ENCODE data around the gene RNF148.

The RNF148 gene

DNA sequence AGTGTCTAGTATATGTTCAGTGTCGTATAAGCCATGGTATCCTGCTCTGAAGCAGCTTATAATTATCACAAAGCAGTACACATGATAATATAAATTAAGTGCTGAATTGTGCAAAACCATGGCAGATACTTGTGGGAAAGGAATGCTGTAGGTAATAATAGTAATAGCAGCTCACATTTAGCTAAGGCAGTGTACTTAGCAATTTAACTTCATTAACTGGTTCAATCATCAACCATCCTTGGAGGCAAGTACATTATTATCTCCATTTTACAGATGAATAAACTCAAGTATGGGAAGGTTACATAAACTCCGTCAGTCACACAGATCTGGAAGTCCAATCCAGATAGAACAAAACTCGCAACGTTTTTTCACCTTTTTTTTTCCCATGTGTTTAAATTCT lies 21.6 kb upstream of the RNF148 start:
- H3K4me1 ChIP-seq (ENCODE audit: control insufficient read depth, insufficient read depth, low read length, poor library complexity, severe bottlenecking), result no peaks in the 10 kb centered on the region
- H3K27me3 ChIP-seq (replicated peaks; ENCODE audit: control insufficient read depth, insufficient read depth, low read length, poor library complexity, severe bottlenecking), result no peaks in the 10 kb centered on the region
- no peaks in the 10 kb centered on the region for H3K36me3 ChIP-seq (ENCODE audit: control insufficient read depth, insufficient read depth, low read length)
- H3K27ac ChIP-seq (ENCODE audit: insufficient read depth, low read length, poor library complexity, severe bottlenecking), result no peak overlapping the region
- no peak for DNase-seq
- no peak overlapping the region for H3K4me3 ChIP-seq (ENCODE audit: insufficient read depth, low read depth, low read length, poor library complexity, severe bottlenecking)
- no peaks in the 10 kb centered on the region for H3K9me3 ChIP-seq (ENCODE audit: control insufficient read depth, low read length)

GRCh38 chr7:122719010-122719578 lies 16.4 kb upstream of the RNF148 start:
- no peaks in the 10 kb centered on the region for H3K9me3 ChIP-seq (ENCODE audit: control insufficient read depth, low read length)

GRCh38 chr7:122717356-122718089 lies 14.8 kb upstream of the RNF148 start:
- no peak overlapping the region for H3K4me3 ChIP-seq (ENCODE audit: insufficient read depth, low read depth, low read length, poor library complexity, severe bottlenecking)

More at GRCh38 chr7:122719010-122719578, 16.4 kb upstream of the RNF148 start:
- Histone ChIP-seq H3K4me1 (ENCODE audit: control insufficient read depth, insufficient read depth, low read length, poor library complexity, severe bottlenecking) (no peaks in the 10 kb centered on the region), H3K36me3 (ENCODE audit: control insufficient read depth, insufficient read depth, low read length) (no peaks in the 10 kb centered on the region), H3K27ac (ENCODE audit: insufficient read depth, low read length, poor library complexity, severe bottlenecking) (no peak overlapping the region), H3K4me3 (ENCODE audit: insufficient read depth, low read depth, low read length, poor library complexity, severe bottlenecking) (no peak overlapping the region), H3K27me3 (replicated peaks; ENCODE audit: control insufficient read depth, insufficient read depth, low read length, poor library complexity, severe bottlenecking) (no peaks in the 10 kb centered on the region)
- no peak for DNase-seq

GRCh38 chr7:122715183-122715582 lies 12.5 kb upstream of the RNF148 start:
- H3K4me1 ChIP-seq (ENCODE audit: control insufficient read depth, insufficient read depth, low read length, poor library complexity, severe bottlenecking), result no peaks in the 10 kb centered on the region

More at GRCh38 chr7:122717356-122718089, 14.8 kb upstream of the RNF148 start:
- no peak overlapping the region for H3K27ac ChIP-seq (ENCODE audit: insufficient read depth, low read length, poor library complexity, severe bottlenecking)
- no peaks in the 10 kb centered on the region for H3K9me3 ChIP-seq (ENCODE audit: control insufficient read depth, low read length)
- no peaks in the 10 kb centered on the region for H3K36me3 ChIP-seq (ENCODE audit: control insufficient read depth, insufficient read depth, low read length)
- H3K4me1 ChIP-seq (ENCODE audit: control insufficient read depth, insufficient read depth, low read length, poor library complexity, severe bottlenecking), result no peaks in the 10 kb centered on the region
- no peaks in the 10 kb centered on the region for H3K27me3 ChIP-seq (replicated peaks; ENCODE audit: control insufficient read depth, insufficient read depth, low read length, poor library complexity, severe bottlenecking)
- no peak for DNase-seq

GRCh38 chr7:122710916-122711315 lies 8.2 kb upstream of the RNF148 start:
- no peak overlapping the region for H3K27ac ChIP-seq (ENCODE audit: insufficient read depth, low read length, poor library complexity, severe bottlenecking)
- no peaks in the 10 kb centered on the region for H3K36me3 ChIP-seq (ENCODE audit: control insufficient read depth, insufficient read depth, low read length)
- no peaks in the 10 kb centered on the region for H3K27me3 ChIP-seq (replicated peaks; ENCODE audit: control insufficient read depth, insufficient read depth, low read length, poor library complexity, severe bottlenecking)
- H3K9me3 ChIP-seq (ENCODE audit: control insufficient read depth, low read length), result no peaks in the 10 kb centered on the region
- H3K4me1 ChIP-seq (ENCODE audit: control insufficient read depth, insufficient read depth, low read length, poor library complexity, severe bottlenecking), result no peaks in the 10 kb centered on the region
- no peak overlapping the region for H3K4me3 ChIP-seq (ENCODE audit: insufficient read depth, low read depth, low read length, poor library complexity, severe bottlenecking)
- DNase-seq, result no peak

More at GRCh38 chr7:122715183-122715582, 12.5 kb upstream of the RNF148 start:
- Histone ChIP-seq H3K27me3 (replicated peaks; ENCODE audit: control insufficient read depth, insufficient read depth, low read length, poor library complexity, severe bottlenecking) (no peaks in the 10 kb centered on the region), H3K36me3 (ENCODE audit: control insufficient read depth, insufficient read depth, low read length) (no peaks in the 10 kb centered on the region), H3K9me3 (ENCODE audit: control insufficient read depth, low read length) (no peaks in the 10 kb centered on the region), H3K4me3 (ENCODE audit: insufficient read depth, low read depth, low read length, poor library complexity, severe bottlenecking) (no peak overlapping the region), H3K27ac (ENCODE audit: insufficient read depth, low read length, poor library complexity, severe bottlenecking) (no peak overlapping the region)
- DNase-seq, result no peak

GRCh38 chr7:122709930-122710646 lies 7.4 kb upstream of the RNF148 start:
- DNase-seq, result no peak
- no peaks in the 10 kb centered on the region for H3K36me3 ChIP-seq (ENCODE audit: control insufficient read depth, insufficient read depth, low read length)
- H3K9me3 ChIP-seq (ENCODE audit: control insufficient read depth, low read length), result no peaks in the 10 kb centered on the region
- no peaks in the 10 kb centered on the region for H3K27me3 ChIP-seq (replicated peaks; ENCODE audit: control insufficient read depth, insufficient read depth, low read length, poor library complexity, severe bottlenecking)
- H3K4me3 ChIP-seq (ENCODE audit: insufficient read depth, low read depth, low read length, poor library complexity, severe bottlenecking), result no peak overlapping the region
- H3K4me1 ChIP-seq (ENCODE audit: control insufficient read depth, insufficient read depth, low read length, poor library complexity, severe bottlenecking), result no peaks in the 10 kb centered on the region
- no peak overlapping the region for H3K27ac ChIP-seq (ENCODE audit: insufficient read depth, low read length, poor library complexity, severe bottlenecking)

DNA sequence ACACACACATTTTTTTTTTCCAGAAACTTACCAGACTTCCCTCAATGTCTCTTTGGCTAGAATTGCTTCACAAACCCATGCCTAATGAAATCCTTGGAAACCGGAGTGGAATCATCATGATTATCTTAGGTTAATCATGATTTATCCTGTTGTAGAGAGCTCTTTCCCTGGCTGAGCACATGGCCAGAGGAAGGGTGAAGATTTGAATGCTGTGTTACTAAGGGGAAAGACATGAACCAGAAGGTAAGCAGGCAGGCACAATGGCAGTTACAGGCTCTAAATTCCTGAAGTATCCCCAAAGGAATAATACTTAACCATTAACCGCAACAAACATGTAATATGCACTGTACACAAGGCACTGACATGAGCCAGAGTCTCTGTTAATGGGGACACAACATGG lies 4.1 kb upstream of the RNF148 start:
- Histone ChIP-seq H3K36me3 (ENCODE audit: control insufficient read depth, insufficient read depth, low read length) (no peaks in the 10 kb centered on the region), H3K9me3 (ENCODE audit: control insufficient read depth, low read length) (no peaks in the 10 kb centered on the region), H3K27me3 (replicated peaks; ENCODE audit: control insufficient read depth, insufficient read depth, low read length, poor library complexity, severe bottlenecking) (no peaks in the 10 kb centered on the region), H3K4me1 (ENCODE audit: control insufficient read depth, insufficient read depth, low read length, poor library complexity, severe bottlenecking) (no peaks in the 10 kb centered on the region), H3K27ac (ENCODE audit: insufficient read depth, low read length, poor library complexity, severe bottlenecking) (no peak overlapping the region), H3K4me3 (ENCODE audit: insufficient read depth, low read depth, low read length, poor library complexity, severe bottlenecking) (no peak overlapping the region)
- DNase-seq, result no peak

- Histone ChIP-seq H3K36me3 (ENCODE audit: control insufficient read depth, insufficient read depth, low read length) (no peaks in the 10 kb centered on the region), H3K9me3 (ENCODE audit: control insufficient read depth, low read length) (no peaks in the 10 kb centered on the region), H3K27me3 (replicated peaks; ENCODE audit: control insufficient read depth, insufficient read depth, low read length, poor library complexity, severe bottlenecking) (no peaks in the 10 kb centered on the region), H3K4me3 (ENCODE audit: insufficient read depth, low read depth, low read length, poor library complexity, severe bottlenecking) (no peak within 1 kb of the TSS), H3K4me1 (ENCODE audit: control insufficient read depth, insufficient read depth, low read length, poor library complexity, severe bottlenecking) (no peaks in the 10 kb centered on the region), H3K27ac (ENCODE audit: insufficient read depth, low read length, poor library complexity, severe bottlenecking) (no peak within 1 kb of the TSS)
- DNase-seq, result no peak
Measured at GRCh38 chr7:122699017-122699416, 3.7 kb downstream of the RNF148 start, which contains the start of gene RNF133. Gene RNF133 (minus strand): TSS chr7:122699117. CDS start chr7:122698918, 199 bp downstream.

DNA sequence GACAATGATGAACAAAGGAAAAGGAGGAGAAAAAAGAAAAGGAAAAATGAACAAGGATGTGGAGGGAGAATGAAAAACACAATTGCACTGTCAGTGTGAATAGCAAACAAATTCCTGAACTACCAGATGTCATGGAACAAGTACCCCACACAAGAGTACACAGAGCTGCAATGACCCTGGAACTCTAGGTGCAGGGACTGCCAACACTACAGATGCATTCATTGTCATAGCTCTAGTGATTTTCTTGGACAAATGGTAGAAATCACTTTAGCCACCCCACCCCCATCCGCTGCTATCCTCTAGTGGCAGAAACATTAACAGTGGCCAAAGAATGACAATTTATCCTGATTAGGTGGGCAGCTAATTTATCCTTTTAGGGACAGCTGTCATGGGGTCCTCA lies 6.9 kb downstream of the RNF148 start:
- no peak for DNase-seq
- H3K27ac ChIP-seq (ENCODE audit: insufficient read depth, low read length, poor library complexity, severe bottlenecking), result no peak overlapping the region
- no peaks in the 10 kb centered on the region for H3K36me3 ChIP-seq (ENCODE audit: control insufficient read depth, insufficient read depth, low read length)
- no peak overlapping the region for H3K4me3 ChIP-seq (ENCODE audit: insufficient read depth, low read depth, low read length, poor library complexity, severe bottlenecking)
- H3K9me3 ChIP-seq (ENCODE audit: control insufficient read depth, low read length), result no peaks in the 10 kb centered on the region
- H3K27me3 ChIP-seq (replicated peaks; ENCODE audit: control insufficient read depth, insufficient read depth, low read length, poor library complexity, severe bottlenecking), result no peaks in the 10 kb centered on the region
- H3K4me1 ChIP-seq (ENCODE audit: control insufficient read depth, insufficient read depth, low read length, poor library complexity, severe bottlenecking), result no peaks in the 10 kb centered on the region

GRCh38 chr7:122694697-122695096 lies 8.0 kb downstream of the RNF148 start:
- DNase-seq, result no peak
- H3K27me3 ChIP-seq (replicated peaks; ENCODE audit: control insufficient read depth, insufficient read depth, low read length, poor library complexity, severe bottlenecking), result no peaks in the 10 kb centered on the region
- no peaks in the 10 kb centered on the region for H3K4me1 ChIP-seq (ENCODE audit: control insufficient read depth, insufficient read depth, low read length, poor library complexity, severe bottlenecking)

More at GRCh38 chr7:122694697-122695096, 8.0 kb downstream of the RNF148 start:
- Histone ChIP-seq H3K27ac (ENCODE audit: insufficient read depth, low read length, poor library complexity, severe bottlenecking) (no peak overlapping the region), H3K4me3 (ENCODE audit: insufficient read depth, low read depth, low read length, poor library complexity, severe bottlenecking) (no peak overlapping the region), H3K36me3 (ENCODE audit: control insufficient read depth, insufficient read depth, low read length) (no peaks in the 10 kb centered on the region), H3K9me3 (ENCODE audit: control insufficient read depth, low read length) (no peaks in the 10 kb centered on the region)
